Endothelial cell (in vitro differentiated cells): ENCODE data around the gene KRTAP10-5. TPM values are rescaled to one million over a fixed set of nuclear protein-coding genes. Genes with fewer than 3 reads are reported as not detected.

ENCODE experiments used
- DNase-seq: peaks from one replicate; pipeline ENCODE4 v3.0.0; 2021; ENCODE audit warnings: low spot score
- H3K27ac Mint-ChIP-seq: one replicate; pipeline ENCODE4 v1.8.0; 2021; ENCODE audit warnings: mixed read lengths, inconsistent platforms; ENCODE audit not compliant: unreplicated experiment
- H3K27me3 Mint-ChIP-seq: one replicate; pipeline ENCODE4 v1.8.0; 2021; ENCODE audit warnings: mild to moderate bottlenecking, moderate library complexity, mixed read lengths, inconsistent platforms; ENCODE audit not compliant: unreplicated experiment
- H3K36me3 Mint-ChIP-seq: one replicate; pipeline ENCODE4 v1.8.0; 2021; ENCODE audit warnings: mild to moderate bottlenecking, low read depth, mixed read lengths, inconsistent platforms; ENCODE audit not compliant: unreplicated experiment
- H3K4me1 Mint-ChIP-seq: one replicate; pipeline ENCODE4 v1.8.0; 2021; ENCODE audit warnings: mild to moderate bottlenecking, mixed read lengths, inconsistent platforms; ENCODE audit not compliant: unreplicated experiment
- H3K4me3 Mint-ChIP-seq: one replicate; pipeline ENCODE4 v1.8.0; 2021; ENCODE audit warnings: mild to moderate bottlenecking, mixed read lengths, inconsistent platforms; ENCODE audit not compliant: unreplicated experiment
- H3K9me3 Mint-ChIP-seq: one replicate; pipeline ENCODE4 v1.8.0; 2021; ENCODE audit warnings: mixed read lengths, inconsistent platforms; ENCODE audit not compliant: unreplicated experiment
- total RNA-seq: library from RNA; stranded (reverse); fragmentation: NEBNext Ultra II Directional; extraction: Animal tissue kit (Norgen Biotek cat#: 25700); gene quantifications from one replicate; pipeline ENCODE4 v1.2.1, GENCODE V29; 2021; ENCODE audit not compliant: unreplicated experiment
- TF ChIP-seq, protein P1 (sequence below): fragments of 200-600 bp; sonication (generic); IDR thresholded peaks from one replicate; pipeline ENCODE4 v1.5.0; 2021; ENCODE audit warnings: antibody characterized with exemption; ENCODE audit not compliant: unreplicated experiment

The KRTAP10-5 gene
- total RNA-seq, 1 donor from 2014 or later, result not detected

DNA sequence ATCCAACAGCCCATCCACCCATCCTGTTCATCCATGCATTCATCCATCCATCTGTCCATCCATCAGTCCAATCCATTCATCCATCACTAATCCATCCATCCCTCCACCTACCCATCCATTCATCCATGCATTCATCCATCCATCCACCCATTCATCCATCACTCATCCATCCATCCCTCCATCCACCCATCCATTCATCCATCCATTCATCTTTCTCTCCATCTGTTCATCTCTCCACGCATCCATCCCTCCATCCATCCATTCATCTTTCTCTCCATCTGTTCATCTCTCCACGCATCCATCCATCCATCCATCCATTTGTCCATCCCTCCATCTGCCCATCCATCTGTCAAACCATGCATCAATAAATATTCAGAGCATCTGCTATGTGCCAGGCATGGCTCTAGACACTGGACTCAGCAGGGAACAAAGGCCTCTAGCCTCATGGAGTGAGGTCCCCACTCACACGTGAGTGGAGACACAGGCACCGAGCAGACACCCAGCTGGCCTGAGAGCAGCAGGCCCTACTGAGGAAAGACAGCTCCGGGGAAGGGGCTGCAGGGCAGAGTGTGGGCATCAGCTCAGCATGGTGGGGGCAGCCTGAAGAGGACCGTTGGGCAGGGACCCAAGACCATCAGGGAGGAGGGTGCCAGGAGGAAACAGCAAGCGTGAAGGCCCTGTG lies 50.0 kb downstream of the KRTAP10-5 start:
- peak overlapping the region; percentile 39 for H3K27ac Mint-ChIP-seq
- peak overlapping the region; percentile 13 for H3K4me3 Mint-ChIP-seq
- no peaks in the 10 kb centered on the region for H3K4me1 Mint-ChIP-seq
- H3K36me3 Mint-ChIP-seq, result peaks cover 10% of the 10 kb centered on the region
- no peaks in the 10 kb centered on the region for H3K9me3 Mint-ChIP-seq
- peaks cover 14% of the 10 kb centered on the region for H3K27me3 Mint-ChIP-seq
- no peak for DNase-seq
- TF ChIP-seq, protein P1, sequence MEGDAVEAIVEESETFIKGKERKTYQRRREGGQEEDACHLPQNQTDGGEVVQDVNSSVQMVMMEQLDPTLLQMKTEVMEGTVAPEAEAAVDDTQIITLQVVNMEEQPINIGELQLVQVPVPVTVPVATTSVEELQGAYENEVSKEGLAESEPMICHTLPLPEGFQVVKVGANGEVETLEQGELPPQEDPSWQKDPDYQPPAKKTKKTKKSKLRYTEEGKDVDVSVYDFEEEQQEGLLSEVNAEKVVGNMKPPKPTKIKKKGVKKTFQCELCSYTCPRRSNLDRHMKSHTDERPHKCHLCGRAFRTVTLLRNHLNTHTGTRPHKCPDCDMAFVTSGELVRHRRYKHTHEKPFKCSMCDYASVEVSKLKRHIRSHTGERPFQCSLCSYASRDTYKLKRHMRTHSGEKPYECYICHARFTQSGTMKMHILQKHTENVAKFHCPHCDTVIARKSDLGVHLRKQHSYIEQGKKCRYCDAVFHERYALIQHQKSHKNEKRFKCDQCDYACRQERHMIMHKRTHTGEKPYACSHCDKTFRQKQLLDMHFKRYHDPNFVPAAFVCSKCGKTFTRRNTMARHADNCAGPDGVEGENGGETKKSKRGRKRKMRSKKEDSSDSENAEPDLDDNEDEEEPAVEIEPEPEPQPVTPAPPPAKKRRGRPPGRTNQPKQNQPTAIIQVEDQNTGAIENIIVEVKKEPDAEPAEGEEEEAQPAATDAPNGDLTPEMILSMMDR, result no peak

DNA sequence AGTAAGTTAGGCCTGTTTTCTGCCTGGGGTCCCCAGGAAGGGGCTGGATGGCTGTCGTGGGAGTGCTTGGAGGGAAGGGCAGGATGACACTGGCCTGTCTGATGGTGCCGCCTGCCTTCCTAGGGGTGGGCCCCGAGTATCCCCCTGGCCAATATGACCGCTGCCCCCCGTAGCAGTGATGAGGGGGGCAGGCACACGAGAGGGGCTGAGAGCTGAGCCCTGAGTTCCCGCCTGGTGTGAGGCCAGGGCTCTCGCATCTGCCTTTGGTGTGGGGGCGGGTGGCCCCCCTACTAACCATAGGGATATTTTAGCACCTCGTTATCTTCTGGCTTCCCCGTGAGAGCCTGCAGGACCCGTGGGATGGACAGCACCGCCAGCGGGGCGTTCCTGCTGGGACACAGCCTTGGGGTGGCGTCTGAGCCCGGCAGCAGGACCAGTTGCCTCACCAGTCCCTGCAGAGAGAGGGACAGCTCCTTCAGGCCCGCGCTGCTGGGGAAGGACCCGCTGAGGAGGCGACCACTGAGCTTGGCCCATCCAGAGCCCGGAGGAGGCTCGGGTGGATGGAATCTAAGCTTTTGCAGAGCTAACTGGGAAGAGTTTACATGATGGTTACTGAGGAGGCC lies 50.8 kb downstream of the KRTAP10-5 start:
- TF ChIP-seq, protein P1, result no peak
- Mint-ChIP-seq H3K27me3 (peaks cover 10% of the 10 kb centered on the region), H3K36me3 (peaks cover 6% of the 10 kb centered on the region), H3K4me1 (no peaks in the 10 kb centered on the region), H3K27ac (no peak overlapping the region), H3K9me3 (no peaks in the 10 kb centered on the region), H3K4me3 (no peak overlapping the region)
- DNase-seq, result no peak

Other genes with a start within 250 kb of the KRTAP10-5 start
- 12.2 TPM for gene CFAP410, start 241.2 kb downstream of the KRTAP10-5 start, total RNA-seq
- gene TRPM2, start 227.0 kb downstream of the KRTAP10-5 start, total RNA-seq, result 0.15 TPM
- gene LRRC3, start 125.1 kb downstream of the KRTAP10-5 start, total RNA-seq, result 9.1 TPM
- gene KRTAP10-1, start 40.4 kb downstream of the KRTAP10-5 start, total RNA-seq, result not detected
- not detected for gene KRTAP10-2, start 29.1 kb downstream of the KRTAP10-5 start, total RNA-seq
- not detected for gene KRTAP10-3, start 21.8 kb downstream of the KRTAP10-5 start, total RNA-seq
- gene KRTAP10-4, start 6.9 kb downstream of the KRTAP10-5 start, total RNA-seq, result not detected
- not detected for gene KRTAP10-6, start 11.9 kb upstream of the KRTAP10-5 start, total RNA-seq
- gene KRTAP10-7, start 20.0 kb upstream of the KRTAP10-5 start, total RNA-seq, result not detected
- not detected for gene KRTAP10-8, start 31.5 kb upstream of the KRTAP10-5 start, total RNA-seq
- not detected for gene KRTAP10-9, start 46.5 kb upstream of the KRTAP10-5 start, total RNA-seq
- gene KRTAP10-10, start 56.8 kb upstream of the KRTAP10-5 start, total RNA-seq, result not detected
- gene KRTAP10-11, start 65.8 kb upstream of the KRTAP10-5 start, total RNA-seq, result not detected
- not detected for gene KRTAP12-4, start 74.1 kb upstream of the KRTAP10-5 start, total RNA-seq
- not detected for gene KRTAP12-3, start 77.3 kb upstream of the KRTAP10-5 start, total RNA-seq
- not detected for gene KRTAP12-2, start 86.3 kb upstream of the KRTAP10-5 start, total RNA-seq
- not detected for gene KRTAP12-1, start 101.6 kb upstream of the KRTAP10-5 start, total RNA-seq
- not detected for gene KRTAP10-12, start 116.6 kb upstream of the KRTAP10-5 start, total RNA-seq
- gene TSPEAR, start 131.0 kb upstream of the KRTAP10-5 start, total RNA-seq, result not detected
- gene UBE2G2, start 221.2 kb upstream of the KRTAP10-5 start, total RNA-seq, result 49.6 TPM
- 69.0 TPM for gene SUMO3, start 237.5 kb upstream of the KRTAP10-5 start, total RNA-seq